ENCODE results near the gene POLD2.

DNA sequence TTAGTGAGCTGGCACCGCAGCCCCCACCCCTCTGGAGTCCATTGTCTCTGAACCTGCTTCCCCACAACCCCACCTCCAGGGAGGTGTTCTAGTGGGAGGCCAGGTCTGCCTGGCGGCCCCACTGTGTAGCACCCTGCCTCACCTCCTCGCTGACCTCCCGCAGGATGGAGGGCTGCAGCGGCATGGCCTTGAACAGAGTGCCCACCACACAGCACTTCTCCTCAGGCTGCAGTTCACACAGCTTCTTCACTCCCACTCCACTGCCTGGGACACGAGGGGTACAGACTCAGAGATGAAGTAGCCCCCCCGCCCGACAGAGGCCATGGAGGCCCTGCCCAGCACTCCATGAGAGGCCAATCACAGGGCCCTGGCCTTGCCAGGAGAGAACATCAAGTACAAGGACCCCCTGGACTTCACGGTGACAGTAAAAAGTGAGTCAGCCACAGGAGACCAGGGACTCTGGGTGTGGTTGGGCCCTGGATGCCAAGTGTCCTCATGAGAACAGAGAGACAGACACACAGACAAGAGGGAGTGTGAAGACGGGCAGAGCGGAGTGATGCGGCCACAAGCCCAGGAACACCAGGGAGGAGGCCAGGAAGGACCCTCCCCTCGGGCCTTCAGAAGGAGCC lies 5.4 kb downstream of the POLD2 start:
- TF ChIP-seq, protein P1, sequence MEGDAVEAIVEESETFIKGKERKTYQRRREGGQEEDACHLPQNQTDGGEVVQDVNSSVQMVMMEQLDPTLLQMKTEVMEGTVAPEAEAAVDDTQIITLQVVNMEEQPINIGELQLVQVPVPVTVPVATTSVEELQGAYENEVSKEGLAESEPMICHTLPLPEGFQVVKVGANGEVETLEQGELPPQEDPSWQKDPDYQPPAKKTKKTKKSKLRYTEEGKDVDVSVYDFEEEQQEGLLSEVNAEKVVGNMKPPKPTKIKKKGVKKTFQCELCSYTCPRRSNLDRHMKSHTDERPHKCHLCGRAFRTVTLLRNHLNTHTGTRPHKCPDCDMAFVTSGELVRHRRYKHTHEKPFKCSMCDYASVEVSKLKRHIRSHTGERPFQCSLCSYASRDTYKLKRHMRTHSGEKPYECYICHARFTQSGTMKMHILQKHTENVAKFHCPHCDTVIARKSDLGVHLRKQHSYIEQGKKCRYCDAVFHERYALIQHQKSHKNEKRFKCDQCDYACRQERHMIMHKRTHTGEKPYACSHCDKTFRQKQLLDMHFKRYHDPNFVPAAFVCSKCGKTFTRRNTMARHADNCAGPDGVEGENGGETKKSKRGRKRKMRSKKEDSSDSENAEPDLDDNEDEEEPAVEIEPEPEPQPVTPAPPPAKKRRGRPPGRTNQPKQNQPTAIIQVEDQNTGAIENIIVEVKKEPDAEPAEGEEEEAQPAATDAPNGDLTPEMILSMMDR (IDR thresholded peaks at IDR 0.05; ENCODE audit: low read depth, low read length) = no peak
- TF ChIP-seq POLR2A (IDR thresholded peaks at IDR 0.05; ENCODE audit: extremely low read depth, insufficient read length) = no peak

Measured in NB4 (cell line).